Esophagus muscularis mucosa (tissue), 3 donors: Measurements from ENCODE around the gene DEGS2.

Experiments used
- CTCF ChIP-seq, 3 experiments: fragments of 200-600 bp in 2 of 3; fragments of 450-650 bp in 1 of 3; sonication (generic) in 2 of 3; IDR thresholded peaks; one replicate each; pipeline ENCODE4 v1.5.1; 2017 to 2019; ENCODE audit warnings: antibody characterized with exemption in 3 of 3, mild to moderate bottlenecking in 2 of 3, moderate library complexity in 1 of 3
- POLR2A ChIP-seq: fragments of 450-650 bp; IDR thresholded peaks from one replicate; pipeline ENCODE4 v1.6.1; 2017; ENCODE audit warnings: antibody characterized with exemption, moderate library complexity, mild to moderate bottlenecking, low read depth

GRCh38 chr14:100153560-100153959 lies 5.9 kb downstream of the DEGS2 start:
- TF ChIP-seq POLR2A (no peak), CTCF (IDR thresholded peaks at IDR 0.05) (no peak)
